HG03571 (cell line): Measurements from ENCODE around the gene ABLIM2.

Experiments
- ATAC-seq: cut with Tn5 transposase; IDR thresholded peaks from one replicate; pipeline ENCODE4 v1.9.1; 2021; ENCODE audit not compliant: unreplicated experiment

ABLIM2 gene

GRCh38 chr4:8009710-8010511, 148.7 kb downstream of the ABLIM2 start:
- no peak for ATAC-seq

- ATAC-seq, result no peak
Observed at GRCh38 chr4:8009097-8009496, 149.5 kb downstream of the ABLIM2 start.

GRCh38 chr4:8008391-8008790, 150.2 kb downstream of the ABLIM2 start:
- ATAC-seq, result no peak

GRCh38 chr4:8007581-8007980, 151.0 kb downstream of the ABLIM2 start:
- ATAC-seq, result no peak

- no peak for ATAC-seq
Observed at GRCh38 chr4:8006471-8006870, 152.1 kb downstream of the ABLIM2 start.

- ATAC-seq, result no peak
Observed at GRCh38 chr4:8005814-8006215, 152.8 kb downstream of the ABLIM2 start.

- ATAC-seq, result no peak
Observed at GRCh38 chr4:8005033-8005808, 153.4 kb downstream of the ABLIM2 start.

GRCh38 chr4:8004066-8004465, 154.5 kb downstream of the ABLIM2 start:
- no peak for ATAC-seq

- no peak for ATAC-seq
Observed at GRCh38 chr4:8002525-8003309, 155.9 kb downstream of the ABLIM2 start.

GRCh38 chr4:8001564-8002355, 156.9 kb downstream of the ABLIM2 start:
- no peak for ATAC-seq

- ATAC-seq, result no peak
Observed at GRCh38 chr4:8000721-8001491, 157.7 kb downstream of the ABLIM2 start.

GRCh38 chr4:8000247-8000646, 158.4 kb downstream of the ABLIM2 start:
- ATAC-seq, result no peak

GRCh38 chr4:7999695-8000094, 158.9 kb downstream of the ABLIM2 start:
- no peak for ATAC-seq

GRCh38 chr4:7999279-7999678, 159.3 kb downstream of the ABLIM2 start:
- no peak for ATAC-seq

- ATAC-seq, result no peak
Observed at GRCh38 chr4:7998447-7998846, 160.2 kb downstream of the ABLIM2 start.

- ATAC-seq, result no peak
Observed at GRCh38 chr4:7995866-7996265, 162.7 kb downstream of the ABLIM2 start.

GRCh38 chr4:7995135-7995534, 163.5 kb downstream of the ABLIM2 start:
- no peak for ATAC-seq

GRCh38 chr4:7993671-7994070, 164.9 kb downstream of the ABLIM2 start:
- no peak for ATAC-seq

- ATAC-seq, result no peak
Observed at GRCh38 chr4:7992846-7993245, 165.8 kb downstream of the ABLIM2 start.
